ENCODE measurements around the gene STN1.

DNA sequence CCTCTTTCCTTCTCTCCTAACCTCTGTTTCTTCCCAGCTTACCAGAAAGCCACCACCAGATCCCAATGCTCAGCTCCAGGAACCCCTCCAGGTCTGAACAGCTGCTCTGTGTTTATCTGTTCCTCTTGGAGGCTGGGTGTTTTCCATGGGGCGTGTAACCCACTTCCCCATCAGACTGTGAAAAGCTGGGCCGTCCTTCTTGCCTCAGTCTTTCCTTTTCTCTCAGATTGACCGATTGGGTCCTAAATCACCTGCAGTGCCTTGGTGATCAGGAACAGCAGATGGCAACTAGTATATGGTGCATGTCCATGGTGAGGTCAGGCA, 67.5 kb downstream of the STN1 start:
- TF ChIP-seq EZH2 (IDR thresholded peaks at IDR 0.05; ENCODE audit: borderline replicate concordance, low read length), result no peak
- TF ChIP-seq, protein P1, sequence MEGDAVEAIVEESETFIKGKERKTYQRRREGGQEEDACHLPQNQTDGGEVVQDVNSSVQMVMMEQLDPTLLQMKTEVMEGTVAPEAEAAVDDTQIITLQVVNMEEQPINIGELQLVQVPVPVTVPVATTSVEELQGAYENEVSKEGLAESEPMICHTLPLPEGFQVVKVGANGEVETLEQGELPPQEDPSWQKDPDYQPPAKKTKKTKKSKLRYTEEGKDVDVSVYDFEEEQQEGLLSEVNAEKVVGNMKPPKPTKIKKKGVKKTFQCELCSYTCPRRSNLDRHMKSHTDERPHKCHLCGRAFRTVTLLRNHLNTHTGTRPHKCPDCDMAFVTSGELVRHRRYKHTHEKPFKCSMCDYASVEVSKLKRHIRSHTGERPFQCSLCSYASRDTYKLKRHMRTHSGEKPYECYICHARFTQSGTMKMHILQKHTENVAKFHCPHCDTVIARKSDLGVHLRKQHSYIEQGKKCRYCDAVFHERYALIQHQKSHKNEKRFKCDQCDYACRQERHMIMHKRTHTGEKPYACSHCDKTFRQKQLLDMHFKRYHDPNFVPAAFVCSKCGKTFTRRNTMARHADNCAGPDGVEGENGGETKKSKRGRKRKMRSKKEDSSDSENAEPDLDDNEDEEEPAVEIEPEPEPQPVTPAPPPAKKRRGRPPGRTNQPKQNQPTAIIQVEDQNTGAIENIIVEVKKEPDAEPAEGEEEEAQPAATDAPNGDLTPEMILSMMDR (IDR thresholded peaks at IDR 0.05; ENCODE audit: low read length), result no peak

All from OCI-LY1 (cell line).